Transverse colon (tissue), 4 donors: ENCODE results near the gene CLK3. TPM values are rescaled to one million over a fixed set of nuclear protein-coding genes. Genes with fewer than 3 reads are reported as not detected.

ENCODE experiments used
- DNase-seq: peaks from one replicate; pipeline ENCODE4 v3.0.0-alpha.2; 2019
- H3K27ac ChIP-seq, 4 donors: fragments of 200-600 bp; sonication (generic); 2 replicates each; pipeline ENCODE4 v1.5.1; 2016 to 2018; ENCODE audit warnings: inconsistent platforms in 4 of 4
- H3K27me3 ChIP-seq: fragments of 200-600 bp; sonication (generic); 2 replicates; pipeline ENCODE4 v1.5.1; 2017; ENCODE audit warnings: inconsistent platforms
- H3K36me3 ChIP-seq, 4 donors: fragments of 200-600 bp; sonication (generic); 2 replicates each; pipeline ENCODE4 v1.5.1; 2017 to 2019; ENCODE audit warnings: inconsistent platforms in 4 of 4
- H3K4me1 ChIP-seq, 4 donors: fragments of 200-600 bp; sonication (generic); 2 replicates each; pipeline ENCODE4 v1.5.1; 2017 to 2020; ENCODE audit warnings: inconsistent platforms in 4 of 4
- H3K4me3 ChIP-seq, 4 donors: fragments of 200-600 bp; sonication (generic); 1 replicate in 1 of 4; 2 replicates in 3 of 4; pipeline versions ENCODE4 v1.5.1 to v1.6.1; 2017 to 2019; ENCODE audit warnings: inconsistent platforms in 4 of 4
- H3K9me3 ChIP-seq, 2 donors: fragments of 200-600 bp; sonication (generic); 2 replicates each; pipeline ENCODE4 v1.5.1; 2017 to 2019; ENCODE audit warnings: inconsistent platforms in 2 of 2
- CTCF ChIP-seq, 5 experiments: fragments of 200-600 bp in 3 of 5; fragments of 450-650 bp in 2 of 5; sonication (generic) in 3 of 5; IDR thresholded peaks; 1 replicate in 2 of 5; 2 replicates in 3 of 5; pipeline ENCODE4 v1.5.1; 2016 to 2017; ENCODE audit warnings: antibody characterized with exemption in 5 of 5, inconsistent platforms in 3 of 5, mild to moderate bottlenecking in 2 of 5, moderate library complexity in 1 of 5
- EP300 ChIP-seq: sonication (generic); formaldehyde crosslinking; IDR thresholded peaks from one replicate; pipeline ENCODE4 v1.6.1; 2017; ENCODE audit warnings: antibody characterized with exemption, low read depth
- POLR2A ChIP-seq: fragments of 450-650 bp; IDR thresholded peaks from one replicate; pipeline ENCODE4 v1.6.1; 2016; ENCODE audit warnings: antibody characterized with exemption, mild to moderate bottlenecking, moderate library complexity
- POLR2AphosphoS5 ChIP-seq, 3 donors: sonication (generic); formaldehyde crosslinking; IDR thresholded peaks; one replicate each; pipeline ENCODE4 v1.6.1; 2016; ENCODE audit warnings: antibody characterized with exemption in 3 of 3
- WGBS, 2 donors: methylation state at CpG; one replicate each; pipeline ENCODE4 v1.1.5; 2018; ENCODE audit warnings: low coverage in 1 of 2; 5-methylcytosine and 5-hydroxymethylcytosine counted together
- in situ Hi-C, 4 donors: fragments of 200-750 bp; cut with MboI; loops; one replicate each; pipeline versions ENCODE4 v1.15.0 to v1.15.1; 2017; ENCODE audit warnings: low sequenced_read_pairs in 3 of 4, low pct_ligation_motif_present in 1 of 4, low pct_unique_long_range_greater_than_20kb in 1 of 4
- intact Hi-C: fragments of 100-400 bp; cut with DNase I; formaldehyde crosslinking; loops from one replicate; pipeline ENCODE4 v1.15.1; 2023; ENCODE audit warnings: low total_unique reads
- total RNA-seq, 4 donors: library from RNA; depleted of rRNA; stranded (reverse); fragments of >200 nt; gene quantifications; one replicate each; pipeline ENCODE4 v1.1.0, GENCODE V29; 2016

Gene CLK3
- total RNA-seq, 4 donors from 2014 or later, result 144 to 420 (median 208) TPM

GRCh38 chr15:74648051-74648842, 32.6 kb downstream of the CLK3 start:
- no peaks in the 10 kb centered on the region for H3K36me3 ChIP-seq
- intact Hi-C loops, result no loop called here
- H3K27me3 ChIP-seq, result no peaks in the 10 kb centered on the region
- no peak overlapping the region for H3K4me3 ChIP-seq
- no peak overlapping the region for H3K27ac ChIP-seq
- H3K4me1 ChIP-seq, result peaks cover 6 to 38% (median 20%) of the 10 kb centered on the region in 4 donors
- H3K9me3 ChIP-seq, result no peaks in the 10 kb centered on the region
- TF ChIP-seq EP300 (no peak), CTCF (IDR thresholded peaks at IDR 0.05) (no peak), POLR2AphosphoS5 (IDR thresholded peaks at IDR 0.05) (no peak), POLR2A (no peak)
- in situ Hi-C loops, result loop anchor here (10.0 to 25.0 kb wide), 3 partner anchors 107 to 314 kb away; partner anchors contain the start of genes COX5A (in 2 of the 4) and RPP25 (in 1 of the 4)
- no peak for DNase-seq
- WGBS, 2 donors, result 84 to 85% methylated on average over 3 to 5 of the region's 5 CpGs

GRCh38 chr15:74651242-74651741, 35.7 kb downstream of the CLK3 start:
- DNase-seq, result no peak
- Histone ChIP-seq H3K4me3 (no peak overlapping the region), H3K27ac (peak overlapping the region in 3 of 4 donors; percentile 23 to 39 (median 35)), H3K9me3 (no peaks in the 10 kb centered on the region), H3K27me3 (no peaks in the 10 kb centered on the region), H3K36me3 (no peaks in the 10 kb centered on the region), H3K4me1 (peaks cover 4 to 49% (median 22%) of the 10 kb centered on the region in 4 donors)
- in situ Hi-C loops (no loop called here), intact Hi-C loops (no loop called here)
- peak; percentile 3 to 59 (median 11) for TF ChIP-seq POLR2AphosphoS5 (IDR thresholded peaks at IDR 0.05)
- TF ChIP-seq EP300, result no peak
- WGBS, 2 donors, result 50 to 72% methylated on average over 2 to 3 of the region's 3 CpGs

- 60 to 63% methylated on average over 3 to 7 of the region's 7 CpGs for WGBS, 2 donors
- no peak overlapping the region for H3K4me3 ChIP-seq
- H3K4me1 ChIP-seq, result peaks cover 4 to 43% (median 22%) of the 10 kb centered on the region in 4 donors
- no peaks in the 10 kb centered on the region for H3K27me3 ChIP-seq
- in situ Hi-C loops (no loop called here), intact Hi-C loops (no loop called here)
- peak overlapping the region; percentile 61 to 68 (median 66) for H3K27ac ChIP-seq
- TF ChIP-seq EP300 (no peak), POLR2A (no peak), CTCF (IDR thresholded peaks at IDR 0.05) (no peak), POLR2AphosphoS5 (IDR thresholded peaks at IDR 0.05) (peak; percentile 55 to 67 (median 67))
- H3K9me3 ChIP-seq, result no peaks in the 10 kb centered on the region
- peak; percentile 69 for DNase-seq
- H3K36me3 ChIP-seq, result no peaks in the 10 kb centered on the region
Measured at GRCh38 chr15:74653426-74654102, 37.9 kb downstream of the CLK3 start.

- DNase-seq, result no peak
Measured at GRCh38 chr15:74655424-74655823, 39.8 kb downstream of the CLK3 start.

More at GRCh38 chr15:74655424-74655823, 39.8 kb downstream of the CLK3 start:
- WGBS, 2 donors, result 87 to 91% methylated on average over 3 to 7 of the region's 7 CpGs
- H3K36me3 ChIP-seq, result no peaks in the 10 kb centered on the region
- H3K4me3 ChIP-seq, result no peak overlapping the region
- in situ Hi-C loops (no loop called here), intact Hi-C loops (no loop called here)
- H3K27me3 ChIP-seq, result no peaks in the 10 kb centered on the region
- H3K9me3 ChIP-seq, result no peaks in the 10 kb centered on the region
- H3K27ac ChIP-seq, result peak overlapping the region in 2 of 4 donors; percentile 61 to 67
- H3K4me1 ChIP-seq, result peaks cover 4 to 43% (median 22%) of the 10 kb centered on the region in 4 donors
- TF ChIP-seq EP300 (no peak), POLR2AphosphoS5 (IDR thresholded peaks at IDR 0.05) (no peak), CTCF (IDR thresholded peaks at IDR 0.05) (no peak), POLR2A (no peak)
